NT2/D1 (cell line): ENCODE data around the gene RAB11B.

Source experiments
- DNase-seq: peaks from one replicate; pipeline ENCODE4 v3.0.0-alpha.2; 2011; ENCODE audit warnings: low read depth, low spot score
- H3K27me3 ChIP-seq: 2 replicates; pipeline ENCODE4 v1.6.0; 2011; ENCODE audit warnings: mild to moderate bottlenecking; ENCODE audit not compliant: insufficient read length, insufficient read depth
- H3K36me3 ChIP-seq: 2 replicates; pipeline ENCODE4 v1.6.1; 2011; ENCODE audit warnings: mild to moderate bottlenecking, low read length, mixed read lengths; ENCODE audit not compliant: insufficient read depth, insufficient read length
- H3K4me1 ChIP-seq: 2 replicates; pipeline ENCODE4 v1.5.1; 2011; ENCODE audit not compliant: insufficient read depth, insufficient read length
- H3K4me3 ChIP-seq: 2 replicates; pipeline ENCODE4 v1.5.1; 2011; ENCODE audit warnings: low read depth; ENCODE audit not compliant: insufficient read length
- H3K9ac ChIP-seq: 2 replicates; pipeline ENCODE4 v1.6.0; 2011; ENCODE audit warnings: low read depth; ENCODE audit not compliant: insufficient read length
- H3K9me3 ChIP-seq: 2 replicates; pipeline ENCODE4 v1.5.1; 2011; ENCODE audit warnings: mild to moderate bottlenecking, low read length; ENCODE audit not compliant: insufficient read depth
- SUZ12 ChIP-seq: IDR thresholded peaks from 2 replicates; pipeline ENCODE4 v1.6.1; 2011; ENCODE audit not compliant: insufficient read length, insufficient read depth; ENCODE audit errors: extremely low read depth
- YY1 ChIP-seq: IDR thresholded peaks from 2 replicates; pipeline ENCODE4 v1.6.1; 2011; ENCODE audit not compliant: insufficient read length, insufficient read depth
- ZNF274 ChIP-seq: IDR thresholded peaks from 2 replicates; pipeline ENCODE4 v1.6.1; 2011; ENCODE audit warnings: mild to moderate bottlenecking, low read depth, low read length

Gene RAB11B

DNA sequence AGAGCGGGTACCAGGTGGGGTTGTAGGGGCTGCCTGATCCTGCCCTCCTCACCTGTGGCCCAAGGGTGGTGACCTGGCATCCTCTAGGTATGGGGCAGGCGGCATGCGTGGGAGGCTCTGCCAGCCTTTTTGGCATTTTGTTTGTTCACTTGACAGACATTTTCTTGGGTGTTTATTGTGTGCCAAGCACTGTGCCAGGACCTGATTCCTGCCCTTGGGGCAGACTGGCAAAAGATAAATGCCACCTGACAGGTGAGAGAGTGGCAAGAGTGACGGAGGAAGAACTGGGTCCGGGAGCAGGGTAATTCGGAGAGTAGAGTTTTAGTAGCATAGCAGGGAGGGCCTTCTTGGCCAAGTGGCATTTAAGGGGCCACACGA, 6.0 kb downstream of the RAB11B start:
- TF ChIP-seq ZNF274 (no peak), SUZ12 (no peak), YY1 (no peak)
- no peaks in the 10 kb centered on the region for H3K9me3 ChIP-seq
- no peak overlapping the region for H3K4me3 ChIP-seq
- H3K36me3 ChIP-seq: peaks cover 50% of the 10 kb centered on the region
- H3K4me1 ChIP-seq: peaks cover 33% of the 10 kb centered on the region
- no peak for DNase-seq
- H3K9ac ChIP-seq: no peak overlapping the region
- H3K27me3 ChIP-seq: no peaks in the 10 kb centered on the region

DNA sequence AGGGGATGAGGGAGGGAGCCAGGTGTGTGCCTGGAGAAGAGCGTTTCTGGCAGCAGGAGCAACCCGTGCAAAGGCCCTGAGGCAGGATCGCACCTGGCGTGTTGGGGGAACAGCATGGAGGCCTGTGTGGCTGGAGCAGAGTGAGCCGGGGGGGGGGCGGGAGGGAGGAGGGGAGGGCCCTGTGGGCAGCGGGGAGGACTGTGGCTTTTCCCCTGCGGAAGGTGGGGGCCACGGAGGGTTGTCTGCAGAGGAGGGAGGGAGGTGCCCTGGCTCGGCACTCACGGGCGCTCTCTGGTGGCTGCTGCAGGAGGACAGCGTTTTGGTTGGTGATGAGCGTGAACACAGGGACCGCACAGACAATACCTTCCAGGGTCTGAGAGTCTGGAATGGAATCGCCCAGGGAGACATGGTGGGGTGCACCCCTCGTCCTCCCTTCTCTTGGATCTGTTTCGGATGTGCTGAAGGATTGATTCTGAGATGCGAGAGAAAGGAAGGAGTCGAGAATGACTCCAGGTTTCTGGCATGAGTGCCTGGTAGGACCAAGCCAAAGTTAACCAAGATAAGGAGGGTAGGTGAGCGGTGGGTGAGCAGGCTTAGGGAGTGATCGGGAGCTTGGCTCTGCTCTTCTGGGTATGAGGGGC, 6.5 kb downstream of the RAB11B start:
- DNase-seq: peak; percentile 28

DNA sequence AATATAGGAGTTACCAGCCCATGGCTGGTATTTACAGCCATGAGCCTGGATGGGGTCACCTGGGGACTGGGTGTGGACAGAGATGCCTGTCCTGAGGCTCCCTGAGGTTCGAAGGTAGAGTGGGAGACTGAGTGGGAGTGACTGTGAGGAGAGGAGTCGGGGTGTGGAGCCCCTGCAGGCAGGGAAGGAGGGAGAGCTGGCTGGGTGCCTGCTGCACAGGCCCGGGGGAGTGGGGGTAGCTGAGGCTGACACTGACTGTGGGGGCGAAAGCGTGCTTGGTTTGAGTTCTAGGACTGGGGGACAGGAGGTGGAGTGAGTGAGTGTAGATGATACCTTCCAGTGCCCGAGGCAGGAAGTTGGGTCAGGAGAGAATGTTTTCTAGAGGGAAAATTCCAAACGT, 7.1 kb downstream of the RAB11B start:
- no peak for TF ChIP-seq YY1
- TF ChIP-seq SUZ12: no peak
- TF ChIP-seq ZNF274: no peak
- Histone ChIP-seq H3K4me3 (no peak overlapping the region), H3K9me3 (no peaks in the 10 kb centered on the region), H3K27me3 (no peaks in the 10 kb centered on the region), H3K9ac (peak overlapping the region; percentile 43), H3K36me3 (peaks cover 52% of the 10 kb centered on the region), H3K4me1 (peaks cover 22% of the 10 kb centered on the region)
- DNase-seq: no peak

More for the DNA sequence above, 6.5 kb downstream of the RAB11B start:
- H3K36me3 ChIP-seq: peaks cover 47% of the 10 kb centered on the region
- no peaks in the 10 kb centered on the region for H3K27me3 ChIP-seq
- peak overlapping the region; percentile 43 for H3K9ac ChIP-seq
- H3K9me3 ChIP-seq: no peaks in the 10 kb centered on the region
- peaks cover 28% of the 10 kb centered on the region for H3K4me1 ChIP-seq
- H3K4me3 ChIP-seq: no peak overlapping the region
- TF ChIP-seq YY1: no peak
- TF ChIP-seq ZNF274: no peak
- TF ChIP-seq SUZ12: no peak

DNA sequence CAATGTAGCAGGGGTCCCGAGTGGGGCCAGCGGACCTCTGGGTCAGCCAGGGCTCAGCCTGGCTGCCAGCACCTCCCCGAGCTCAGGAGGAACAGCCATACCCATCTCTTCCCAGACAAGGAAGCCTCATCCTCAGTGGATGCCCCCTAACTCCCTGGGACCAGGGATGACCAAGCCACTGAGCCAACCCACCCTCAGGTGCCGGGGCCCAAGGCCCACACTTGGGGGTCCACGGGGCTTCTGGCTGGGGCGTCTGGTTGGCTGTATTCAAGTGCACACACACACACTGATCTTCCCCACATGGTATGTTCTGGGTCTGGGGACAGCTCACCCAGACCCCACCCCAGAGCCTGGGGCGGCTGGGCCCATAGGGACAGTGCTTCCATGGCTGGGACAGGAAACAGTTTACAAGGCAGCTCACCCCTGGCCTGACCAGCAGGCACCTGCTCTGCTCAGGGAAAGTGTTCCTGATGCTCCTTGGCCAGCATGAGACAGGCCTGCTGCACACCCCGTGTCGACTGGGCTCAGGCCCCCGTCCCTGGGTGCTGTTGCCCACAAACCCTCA, 7.7 kb downstream of the RAB11B start:
- peaks cover 22% of the 10 kb centered on the region for H3K4me1 ChIP-seq
- DNase-seq: no peak
- H3K4me3 ChIP-seq: no peak overlapping the region
- H3K9me3 ChIP-seq: no peaks in the 10 kb centered on the region
- H3K9ac ChIP-seq: peak overlapping the region; percentile 43
- H3K36me3 ChIP-seq: peaks cover 56% of the 10 kb centered on the region
- TF ChIP-seq YY1 (no peak), SUZ12 (no peak), ZNF274 (no peak)
- no peaks in the 10 kb centered on the region for H3K27me3 ChIP-seq

DNA sequence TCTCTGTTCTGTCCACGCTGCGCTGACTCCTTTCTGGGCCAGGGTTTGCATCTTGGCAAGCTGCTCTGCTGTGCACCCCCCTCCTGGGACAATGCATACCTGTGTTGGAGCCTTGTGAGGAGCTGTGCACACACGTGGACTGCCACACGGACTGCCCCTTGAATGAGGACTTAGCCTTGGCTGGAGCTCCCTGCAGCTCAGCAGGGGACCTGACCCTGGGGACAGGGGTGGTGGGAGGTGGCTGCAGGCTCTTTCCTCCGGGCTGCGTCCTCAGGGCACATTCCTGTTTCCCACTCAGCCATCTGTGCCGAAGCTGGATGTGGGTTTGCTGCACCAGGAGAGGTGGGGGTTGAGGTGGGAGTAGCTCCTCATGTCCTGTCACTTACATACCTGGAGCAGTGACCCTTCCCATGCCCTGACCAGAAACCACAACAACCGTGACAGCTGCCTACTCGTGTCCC, 8.2 kb downstream of the RAB11B start:
- DNase-seq: no peak
- peaks cover 18% of the 10 kb centered on the region for H3K4me1 ChIP-seq
- H3K27me3 ChIP-seq: no peaks in the 10 kb centered on the region
- TF ChIP-seq YY1 (no peak), ZNF274 (no peak), SUZ12 (no peak)
- no peak overlapping the region for H3K4me3 ChIP-seq
- peaks cover 57% of the 10 kb centered on the region for H3K36me3 ChIP-seq
- H3K9ac ChIP-seq: peak overlapping the region; percentile 43
- H3K9me3 ChIP-seq: no peaks in the 10 kb centered on the region

DNA sequence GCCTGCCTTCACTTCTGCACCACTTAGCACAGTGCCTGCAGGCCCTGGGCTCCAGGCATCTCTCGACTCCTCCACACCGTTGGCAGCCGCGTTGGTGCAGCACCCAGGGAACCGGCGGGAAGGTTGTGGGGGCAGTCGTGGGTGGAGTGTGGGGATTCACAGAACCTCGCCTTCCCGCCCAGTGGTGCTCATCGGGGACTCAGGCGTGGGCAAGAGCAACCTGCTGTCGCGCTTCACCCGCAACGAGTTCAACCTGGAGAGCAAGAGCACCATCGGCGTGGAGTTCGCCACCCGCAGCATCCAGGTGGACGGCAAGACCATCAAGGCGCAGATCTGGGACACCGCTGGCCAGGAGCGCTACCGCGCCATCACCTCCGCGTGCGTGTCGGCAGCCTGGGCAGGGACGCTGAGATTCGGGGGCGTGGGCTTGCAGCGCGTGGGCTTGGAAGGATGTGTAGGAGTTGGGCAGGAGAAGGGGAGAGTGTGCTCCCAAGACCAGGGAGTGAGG, 9.6 kb downstream of the RAB11B start:
- peaks cover 18% of the 10 kb centered on the region for H3K4me1 ChIP-seq
- DNase-seq: no peak
- no peak overlapping the region for H3K4me3 ChIP-seq
- H3K36me3 ChIP-seq: peaks cover 57% of the 10 kb centered on the region
- TF ChIP-seq ZNF274 (no peak), SUZ12 (no peak), YY1 (no peak)
- no peaks in the 10 kb centered on the region for H3K27me3 ChIP-seq
- no peak overlapping the region for H3K9ac ChIP-seq
- no peaks in the 10 kb centered on the region for H3K9me3 ChIP-seq

DNA sequence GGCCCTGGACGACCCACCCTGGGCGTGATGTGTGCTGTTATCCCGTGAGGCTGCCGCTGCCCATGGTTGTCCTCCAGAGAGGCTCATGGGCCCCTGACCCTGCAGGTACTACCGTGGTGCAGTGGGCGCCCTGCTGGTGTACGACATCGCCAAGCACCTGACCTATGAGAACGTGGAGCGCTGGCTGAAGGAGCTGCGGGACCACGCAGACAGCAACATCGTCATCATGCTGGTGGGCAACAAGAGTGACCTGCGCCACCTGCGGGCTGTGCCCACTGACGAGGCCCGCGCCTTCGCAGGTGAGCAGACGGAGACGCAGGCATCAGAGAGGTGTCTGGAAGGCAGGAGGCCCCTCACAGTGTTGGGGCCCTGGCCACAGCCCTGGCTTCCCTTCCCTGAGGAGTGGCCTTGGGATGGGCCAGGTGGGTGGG, 11.8 kb downstream of the RAB11B start:
- Histone ChIP-seq H3K36me3 (peaks cover 58% of the 10 kb centered on the region), H3K9me3 (no peaks in the 10 kb centered on the region), H3K4me1 (peaks cover 19% of the 10 kb centered on the region), H3K27me3 (no peaks in the 10 kb centered on the region), H3K9ac (no peak overlapping the region), H3K4me3 (no peak overlapping the region)
- no peak for TF ChIP-seq YY1
- no peak for TF ChIP-seq ZNF274
- TF ChIP-seq SUZ12: no peak
- no peak for DNase-seq
